ENCODE measurements around the gene HSCB.
"Not testable (repeated sequence)": the region's sequence is repeated elsewhere in the genome, so short reads cannot be mapped to it uniquely, and the experiment has no call there.

HSCB gene

DNA sequence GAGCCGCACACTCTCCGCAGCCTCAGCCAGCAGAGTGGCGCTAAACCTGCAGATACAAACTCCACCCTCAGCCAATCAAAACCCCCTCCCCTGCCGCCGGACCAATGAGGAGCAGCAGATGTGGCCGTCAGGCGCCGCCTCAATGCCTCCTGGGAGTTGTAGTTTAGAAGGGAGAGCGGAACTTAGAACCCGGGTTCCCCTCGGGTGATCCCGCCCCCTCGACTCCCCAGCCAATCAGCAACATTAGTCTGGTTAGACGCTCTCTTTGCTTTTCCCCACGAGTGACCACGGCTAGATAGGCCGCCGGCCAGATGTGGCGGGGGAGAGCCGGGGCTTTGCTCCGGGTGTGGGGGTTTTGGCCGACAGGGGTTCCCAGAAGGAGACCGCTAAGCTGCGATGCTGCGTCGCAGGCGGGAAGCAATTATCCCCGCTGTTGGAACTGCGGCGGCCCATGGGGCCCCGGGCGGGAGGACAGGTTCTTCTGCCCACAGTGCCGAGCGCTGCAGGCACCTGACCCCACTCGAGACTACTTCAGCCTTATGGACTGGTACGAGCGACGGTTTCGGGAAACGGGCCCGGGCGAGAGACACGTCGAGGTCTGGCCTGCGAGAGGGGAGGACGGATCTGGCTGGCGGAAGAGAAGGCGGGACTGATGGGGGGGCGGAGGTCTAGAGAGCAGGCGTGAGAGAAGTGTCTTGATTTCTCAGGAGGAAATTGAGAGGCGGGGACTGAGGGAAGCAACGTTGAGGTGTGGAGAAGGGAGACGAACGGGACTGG is at the start of gene HSCB, which contains the start of gene CHEK2:
TSS of gene HSCB (plus strand) at position 255 of the 777 bp plus-strand sequence. CDS start at position 312, 57 bp downstream.
TSS of gene CHEK2 (minus strand) at position 36 of the 777 bp plus-strand sequence. CDS start 7,099 bp downstream, outside the sequence.
- H3K9ac ChIP-seq (ENCODE audit: low read length) = peak within 1 kb of the TSS; percentile 83
- no peaks in the 10 kb centered on the region for H3K9me3 ChIP-seq (ENCODE audit: control insufficient read depth, low read depth, low read length)
- no peaks in the 10 kb centered on the region for H3K27me3 ChIP-seq (ENCODE audit: control insufficient read depth, insufficient read depth, low read length)
- peak within 1 kb of the TSS; percentile 86 for H3K4me3 ChIP-seq (ENCODE audit: low read length)
- peaks cover 3% of the 10 kb centered on the region for H3K4me1 ChIP-seq (ENCODE audit: control insufficient read depth, low read depth, low read length)
- H3K27ac ChIP-seq (ENCODE audit: low read length) = peak within 1 kb of the TSS; percentile 64
- H3K36me3 ChIP-seq (ENCODE audit: control insufficient read depth, low read depth, low read length) = peaks cover 31% of the 10 kb centered on the region

DNA sequence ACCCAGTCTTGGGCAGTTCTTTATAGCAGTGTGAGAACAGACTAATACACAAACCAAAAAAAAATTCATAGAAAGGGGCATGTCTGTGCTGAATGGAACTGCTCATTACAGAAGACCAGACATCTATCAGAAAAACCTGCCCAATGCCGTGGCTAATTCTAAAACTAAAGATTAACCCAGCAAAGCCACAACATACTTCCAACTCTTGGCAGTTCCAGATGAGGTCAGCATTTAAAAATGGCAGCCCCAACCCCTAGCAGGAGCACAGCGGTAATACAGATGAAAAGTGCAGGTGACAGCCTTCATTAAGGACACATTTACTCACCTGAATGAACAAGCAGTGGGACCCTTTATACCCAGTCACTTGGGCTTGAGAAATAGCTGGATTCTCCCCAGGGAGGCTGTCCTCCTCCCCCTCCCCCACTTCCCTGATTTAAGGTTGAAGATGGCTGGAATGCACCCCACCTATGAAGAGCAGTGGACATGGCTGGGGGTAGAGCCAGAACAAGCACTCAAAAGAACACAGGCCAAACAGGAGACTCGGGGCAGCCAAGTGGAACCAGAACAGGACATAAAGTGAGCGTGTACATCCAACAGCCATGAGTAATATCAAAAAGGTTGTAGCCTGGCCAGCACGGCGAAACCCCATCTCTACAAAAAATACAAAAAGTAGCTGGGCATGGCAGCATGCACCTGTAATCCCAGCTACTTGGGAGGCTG is 48.6 kb upstream of the HSCB start:
- not testable (repeated sequence) for H3K27me3 ChIP-seq (ENCODE audit: control insufficient read depth, insufficient read depth, low read length); H3K9me3 ChIP-seq (ENCODE audit: control insufficient read depth, low read depth, low read length); H3K27ac ChIP-seq (ENCODE audit: low read length); H3K36me3 ChIP-seq (ENCODE audit: control insufficient read depth, low read depth, low read length); H3K4me1 ChIP-seq (ENCODE audit: control insufficient read depth, low read depth, low read length); H3K4me3 ChIP-seq (ENCODE audit: low read length); H3K9ac ChIP-seq (ENCODE audit: low read length)

DNA sequence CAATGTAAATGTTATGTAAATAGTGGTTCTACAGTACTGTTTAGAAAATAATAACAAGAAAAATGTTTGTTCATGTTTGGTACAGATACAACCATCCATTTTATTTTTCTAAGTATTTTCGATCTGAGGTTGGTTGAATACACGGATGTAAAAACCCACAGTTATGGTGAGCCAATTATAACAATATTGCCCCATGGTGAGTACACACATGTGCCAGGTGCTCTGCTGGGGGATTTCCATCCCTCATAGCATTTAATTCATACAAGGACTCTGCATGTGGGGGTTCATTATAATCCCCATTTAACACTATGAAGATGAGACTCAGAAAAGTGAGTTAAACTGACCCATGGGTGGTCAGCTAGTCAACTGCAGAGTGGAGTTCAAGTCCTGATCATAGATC is 38.9 kb upstream of the HSCB start:
- peaks cover 17% of the 10 kb centered on the region for H3K36me3 ChIP-seq (ENCODE audit: control insufficient read depth, low read depth, low read length)
- no peaks in the 10 kb centered on the region for H3K9me3 ChIP-seq (ENCODE audit: control insufficient read depth, low read depth, low read length)
- no peak overlapping the region for H3K27ac ChIP-seq (ENCODE audit: low read length)
- H3K27me3 ChIP-seq (ENCODE audit: control insufficient read depth, insufficient read depth, low read length) = no peaks in the 10 kb centered on the region
- H3K4me1 ChIP-seq (ENCODE audit: control insufficient read depth, low read depth, low read length) = no peaks in the 10 kb centered on the region
- no peak overlapping the region for H3K4me3 ChIP-seq (ENCODE audit: low read length)
- H3K9ac ChIP-seq (ENCODE audit: low read length) = no peak overlapping the region

- Histone ChIP-seq H3K9ac (ENCODE audit: low read length) (no peak overlapping the region), H3K9me3 (ENCODE audit: control insufficient read depth, low read depth, low read length) (no peaks in the 10 kb centered on the region), H3K36me3 (ENCODE audit: control insufficient read depth, low read depth, low read length) (peaks cover 22% of the 10 kb centered on the region), H3K4me1 (ENCODE audit: control insufficient read depth, low read depth, low read length) (no peaks in the 10 kb centered on the region), H3K4me3 (ENCODE audit: low read length) (no peak overlapping the region), H3K27me3 (ENCODE audit: control insufficient read depth, insufficient read depth, low read length) (no peaks in the 10 kb centered on the region), H3K27ac (ENCODE audit: low read length) (no peak overlapping the region)
Observed at GRCh38 chr22:28703436-28703835, 38.4 kb upstream of the HSCB start.

GRCh38 chr22:28706845-28707244 is 35.0 kb upstream of the HSCB start:
- Histone ChIP-seq H3K9ac (ENCODE audit: low read length) (no peak overlapping the region), H3K4me3 (ENCODE audit: low read length) (no peak overlapping the region), H3K4me1 (ENCODE audit: control insufficient read depth, low read depth, low read length) (no peaks in the 10 kb centered on the region), H3K9me3 (ENCODE audit: control insufficient read depth, low read depth, low read length) (no peaks in the 10 kb centered on the region), H3K27ac (ENCODE audit: low read length) (no peak overlapping the region), H3K36me3 (ENCODE audit: control insufficient read depth, low read depth, low read length) (peaks cover 40% of the 10 kb centered on the region), H3K27me3 (ENCODE audit: control insufficient read depth, insufficient read depth, low read length) (no peaks in the 10 kb centered on the region)

- Histone ChIP-seq H3K27me3 (ENCODE audit: control insufficient read depth, insufficient read depth, low read length) (no peaks in the 10 kb centered on the region), H3K9ac (ENCODE audit: low read length) (no peak overlapping the region), H3K9me3 (ENCODE audit: control insufficient read depth, low read depth, low read length) (no peaks in the 10 kb centered on the region), H3K36me3 (ENCODE audit: control insufficient read depth, low read depth, low read length) (peaks cover 35% of the 10 kb centered on the region), H3K27ac (ENCODE audit: low read length) (no peak overlapping the region), H3K4me1 (ENCODE audit: control insufficient read depth, low read depth, low read length) (no peaks in the 10 kb centered on the region), H3K4me3 (ENCODE audit: low read length) (no peak overlapping the region)
Observed at GRCh38 chr22:28710107-28710506, 31.7 kb upstream of the HSCB start.

DNA sequence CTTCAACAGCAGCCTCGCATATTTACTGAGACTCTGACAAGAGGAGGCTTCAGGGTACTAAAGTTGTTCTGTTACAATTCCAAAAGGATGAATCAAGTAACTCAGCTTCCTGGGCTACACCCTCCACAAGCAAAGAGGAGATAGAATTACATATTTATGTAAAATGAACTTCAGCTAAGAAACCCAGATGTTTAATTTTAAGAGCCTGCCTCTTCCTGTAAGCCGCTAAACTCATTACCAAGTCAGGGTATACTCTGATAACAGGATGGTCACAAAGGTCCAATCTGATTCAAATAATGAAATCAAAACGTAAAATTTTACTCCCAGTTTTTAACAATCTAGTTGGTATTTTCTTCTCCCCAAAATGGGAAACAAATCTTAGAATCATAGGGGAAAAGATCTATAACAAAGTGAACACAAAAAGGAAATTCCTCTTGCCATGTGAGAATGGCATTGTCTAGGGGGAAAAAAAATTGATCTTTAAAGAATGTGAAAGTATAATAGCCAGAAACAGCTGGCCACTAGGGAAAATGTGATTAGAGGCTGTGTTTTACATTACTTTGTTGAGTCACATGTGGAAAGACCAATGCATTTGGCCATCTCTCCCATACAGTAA is 31.2 kb upstream of the HSCB start:
- peaks cover 35% of the 10 kb centered on the region for H3K36me3 ChIP-seq (ENCODE audit: control insufficient read depth, low read depth, low read length)
- H3K27ac ChIP-seq (ENCODE audit: low read length) = no peak overlapping the region
- H3K4me3 ChIP-seq (ENCODE audit: low read length) = no peak overlapping the region
- H3K27me3 ChIP-seq (ENCODE audit: control insufficient read depth, insufficient read depth, low read length) = no peaks in the 10 kb centered on the region
- H3K4me1 ChIP-seq (ENCODE audit: control insufficient read depth, low read depth, low read length) = no peaks in the 10 kb centered on the region
- no peak overlapping the region for H3K9ac ChIP-seq (ENCODE audit: low read length)
- no peaks in the 10 kb centered on the region for H3K9me3 ChIP-seq (ENCODE audit: control insufficient read depth, low read depth, low read length)

DNA sequence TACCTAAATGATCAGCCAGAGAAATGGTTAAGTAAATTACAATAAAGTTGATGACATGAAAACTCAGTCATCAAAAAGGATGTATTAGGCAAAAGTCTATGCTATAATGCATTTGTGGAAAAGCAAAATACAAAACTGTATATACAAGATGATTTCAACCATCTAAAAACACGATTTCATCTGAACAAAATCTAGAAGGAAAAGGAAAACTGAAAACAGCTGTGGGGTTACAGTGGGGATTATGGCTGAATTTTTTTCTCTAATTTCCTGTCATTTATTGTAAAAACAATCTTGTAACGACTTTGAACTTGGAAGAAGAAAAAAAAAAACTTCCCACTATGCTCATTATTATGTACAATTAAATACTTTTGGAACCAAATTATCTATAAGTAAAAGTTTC is 30.5 kb upstream of the HSCB start:
- Histone ChIP-seq H3K4me3 (ENCODE audit: low read length) (no peak overlapping the region), H3K4me1 (ENCODE audit: control insufficient read depth, low read depth, low read length) (no peaks in the 10 kb centered on the region), H3K9ac (ENCODE audit: low read length) (no peak overlapping the region), H3K27me3 (ENCODE audit: control insufficient read depth, insufficient read depth, low read length) (no peaks in the 10 kb centered on the region), H3K27ac (ENCODE audit: low read length) (no peak overlapping the region), H3K9me3 (ENCODE audit: control insufficient read depth, low read depth, low read length) (no peaks in the 10 kb centered on the region), H3K36me3 (ENCODE audit: control insufficient read depth, low read depth, low read length) (peaks cover 36% of the 10 kb centered on the region)

GRCh38 chr22:28711820-28712777 is 29.7 kb upstream of the HSCB start:
- Histone ChIP-seq H3K9me3 (ENCODE audit: control insufficient read depth, low read depth, low read length) (no peaks in the 10 kb centered on the region), H3K27ac (ENCODE audit: low read length) (no peak overlapping the region), H3K27me3 (ENCODE audit: control insufficient read depth, insufficient read depth, low read length) (no peaks in the 10 kb centered on the region), H3K36me3 (ENCODE audit: control insufficient read depth, low read depth, low read length) (peaks cover 36% of the 10 kb centered on the region), H3K4me1 (ENCODE audit: control insufficient read depth, low read depth, low read length) (no peaks in the 10 kb centered on the region), H3K4me3 (ENCODE audit: low read length) (no peak overlapping the region), H3K9ac (ENCODE audit: low read length) (no peak overlapping the region)

GRCh38 chr22:28714043-28714628 is 27.7 kb upstream of the HSCB start:
- no peak overlapping the region for H3K27ac ChIP-seq (ENCODE audit: low read length)
- H3K36me3 ChIP-seq (ENCODE audit: control insufficient read depth, low read depth, low read length) = peaks cover 26% of the 10 kb centered on the region
- no peak overlapping the region for H3K4me3 ChIP-seq (ENCODE audit: low read length)
- no peaks in the 10 kb centered on the region for H3K4me1 ChIP-seq (ENCODE audit: control insufficient read depth, low read depth, low read length)
- H3K9ac ChIP-seq (ENCODE audit: low read length) = no peak overlapping the region
- no peaks in the 10 kb centered on the region for H3K9me3 ChIP-seq (ENCODE audit: control insufficient read depth, low read depth, low read length)
- no peaks in the 10 kb centered on the region for H3K27me3 ChIP-seq (ENCODE audit: control insufficient read depth, insufficient read depth, low read length)
